Muscle layer of duodenum (tissue), 2 donors: ENCODE data around the gene OR10G7.

Source experiments
- H3K27ac ChIP-seq: one replicate; pipeline ENCODE4 v1.7.0; 2013; ENCODE audit warnings: mild to moderate bottlenecking, low read length
- H3K27me3 ChIP-seq: one replicate; pipeline ENCODE4 v1.7.0; 2013; ENCODE audit warnings: low read depth, mild to moderate bottlenecking, control low read depth, low read length
- H3K36me3 ChIP-seq, 2 donors: one replicate each; pipeline ENCODE4 v1.7.0; 2013; ENCODE audit warnings: low read length in 2 of 2, control low read depth in 1 of 2, mild to moderate bottlenecking in 1 of 2; ENCODE audit not compliant: insufficient read depth in 2 of 2, control insufficient read depth in 1 of 2
- H3K4me1 ChIP-seq, 2 donors: one replicate each; pipeline ENCODE4 v1.7.0; 2013; ENCODE audit warnings: low read length in 2 of 2, mild to moderate bottlenecking in 2 of 2, control low read depth in 1 of 2, moderate library complexity in 1 of 2; ENCODE audit not compliant: insufficient read depth in 2 of 2, control insufficient read depth in 1 of 2
- H3K4me3 ChIP-seq, 2 donors: one replicate each; pipeline ENCODE4 v1.7.0; 2013; ENCODE audit warnings: low read length in 2 of 2, low read depth in 1 of 2, mild to moderate bottlenecking in 1 of 2
- H3K9me3 ChIP-seq, 2 donors: one replicate each; pipeline ENCODE4 v1.7.0; 2013; ENCODE audit warnings: low read length in 2 of 2, control low read depth in 1 of 2, mild to moderate bottlenecking in 1 of 2; ENCODE audit not compliant: control insufficient read depth in 1 of 2
- donor health status: healthy.

Gene OR10G7

GRCh38 chr11:124075492-124075840, 34.3 kb upstream of the OR10G7 start:
- Histone ChIP-seq H3K36me3 (no peaks in the 10 kb centered on the region), H3K27me3 (no peaks in the 10 kb centered on the region), H3K4me3 (peak overlapping the region in 1 of 2 donors; percentile 73), H3K27ac (no peak overlapping the region), H3K4me1 (peaks cover 0 to 10% of the 10 kb centered on the region in 2 donors), H3K9me3 (no peaks in the 10 kb centered on the region)

- Histone ChIP-seq H3K27me3 (no peaks in the 10 kb centered on the region), H3K4me3 (no peak overlapping the region), H3K4me1 (peaks cover 0 to 15% of the 10 kb centered on the region in 2 donors), H3K27ac (no peak overlapping the region), H3K9me3 (no peaks in the 10 kb centered on the region), H3K36me3 (no peaks in the 10 kb centered on the region)
These were observed 33.4 kb upstream of the OR10G7 start for GRCh38 chr11:124074554-124074953.

DNA sequence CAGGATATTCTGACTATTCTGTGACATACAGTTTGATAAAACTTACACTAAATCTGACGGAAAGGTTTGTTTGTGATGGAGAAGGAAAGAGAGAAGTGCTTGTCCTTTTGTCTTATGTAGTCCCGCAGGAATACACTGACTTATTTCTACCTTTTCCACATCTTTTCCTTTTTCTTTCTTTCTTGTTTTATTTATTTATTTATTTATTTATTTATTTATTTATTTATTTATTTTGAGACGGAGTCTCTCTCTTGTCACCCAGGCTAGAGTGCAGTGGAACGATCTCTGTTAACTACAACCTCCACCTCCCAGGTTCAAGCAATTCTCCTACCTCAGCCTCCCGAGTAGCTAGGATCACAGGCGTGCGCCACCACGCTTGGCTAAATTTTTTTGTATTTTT, 31.0 kb upstream of the OR10G7 start:
- Histone ChIP-seq H3K4me3 (no peak overlapping the region), H3K27ac (no peak overlapping the region), H3K27me3 (no peaks in the 10 kb centered on the region), H3K9me3 (no peaks in the 10 kb centered on the region), H3K36me3 (no peaks in the 10 kb centered on the region), H3K4me1 (peaks cover 0 to 21% of the 10 kb centered on the region in 2 donors)

DNA sequence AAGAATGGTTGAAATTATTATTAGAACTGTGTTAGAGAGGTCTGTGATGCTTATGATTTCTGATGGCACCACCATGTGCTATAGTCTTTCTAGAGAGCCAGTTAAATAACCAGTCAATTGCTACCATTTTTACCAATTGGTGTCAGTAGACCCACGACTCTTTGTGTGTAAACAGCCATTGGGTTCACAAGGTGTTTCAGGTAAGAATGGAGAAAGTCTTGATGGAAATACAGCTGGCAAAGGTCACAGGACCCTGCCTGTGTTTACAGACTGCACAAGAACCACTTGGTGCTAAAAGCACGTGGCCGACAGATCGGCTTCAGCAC, 30.5 kb upstream of the OR10G7 start:
- Histone ChIP-seq H3K27me3 (no peaks in the 10 kb centered on the region), H3K36me3 (no peaks in the 10 kb centered on the region), H3K4me3 (no peak overlapping the region), H3K9me3 (no peaks in the 10 kb centered on the region), H3K4me1 (peaks cover 0 to 21% of the 10 kb centered on the region in 2 donors), H3K27ac (no peak overlapping the region)

DNA sequence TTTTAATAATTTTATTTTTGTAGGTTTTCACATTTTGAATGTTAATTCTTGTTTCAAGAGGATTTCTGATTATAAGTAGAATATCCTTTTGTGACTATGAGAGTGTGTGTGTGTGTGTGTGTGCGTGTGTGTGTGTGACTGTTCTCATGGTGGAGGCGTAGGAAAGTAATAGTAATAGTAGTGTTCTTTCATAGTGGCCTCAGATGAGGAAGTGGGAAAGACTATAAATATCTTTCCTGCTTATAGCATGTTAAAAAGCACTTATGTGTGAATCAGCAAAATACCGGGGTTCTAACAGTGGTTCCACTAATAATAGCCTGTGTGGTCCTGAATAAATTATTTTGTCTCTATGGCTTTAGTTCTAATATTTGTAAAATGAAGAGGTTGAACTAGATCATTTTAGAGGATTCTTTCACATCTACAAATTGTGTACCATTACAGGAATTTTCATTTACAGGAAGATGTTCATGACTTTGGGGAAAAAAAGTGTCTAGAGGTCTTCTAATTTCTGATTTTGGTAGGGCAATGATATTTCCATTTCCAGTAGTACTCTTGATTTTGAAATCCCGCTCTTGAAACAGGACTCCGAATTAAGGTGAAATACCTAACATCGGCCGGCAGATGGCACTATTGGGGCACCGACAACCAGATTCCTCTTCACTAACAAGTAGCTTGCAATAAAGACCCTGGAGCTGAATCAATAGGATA, 29.9 kb upstream of the OR10G7 start:
- Histone ChIP-seq H3K9me3 (no peaks in the 10 kb centered on the region), H3K4me1 (peaks cover 0 to 16% of the 10 kb centered on the region in 2 donors), H3K27me3 (no peaks in the 10 kb centered on the region), H3K27ac (no peak overlapping the region), H3K4me3 (no peak overlapping the region), H3K36me3 (no peaks in the 10 kb centered on the region)

- no peak overlapping the region for H3K27ac ChIP-seq
- H3K4me1 ChIP-seq, result peaks cover 0 to 11% of the 10 kb centered on the region in 2 donors
- H3K4me3 ChIP-seq, result peak overlapping the region; percentile 35 to 45
- H3K27me3 ChIP-seq, result no peaks in the 10 kb centered on the region
- no peaks in the 10 kb centered on the region for H3K36me3 ChIP-seq
- no peaks in the 10 kb centered on the region for H3K9me3 ChIP-seq
These were observed 28.6 kb upstream of the OR10G7 start for GRCh38 chr11:124069429-124070401.

GRCh38 chr11:124068601-124069110, 27.5 kb upstream of the OR10G7 start:
- no peaks in the 10 kb centered on the region for H3K9me3 ChIP-seq
- no peak overlapping the region for H3K4me3 ChIP-seq
- H3K27me3 ChIP-seq, result no peaks in the 10 kb centered on the region
- no peak overlapping the region for H3K27ac ChIP-seq
- H3K4me1 ChIP-seq, result peaks cover 0 to 11% of the 10 kb centered on the region in 2 donors
- H3K36me3 ChIP-seq, result no peaks in the 10 kb centered on the region

DNA sequence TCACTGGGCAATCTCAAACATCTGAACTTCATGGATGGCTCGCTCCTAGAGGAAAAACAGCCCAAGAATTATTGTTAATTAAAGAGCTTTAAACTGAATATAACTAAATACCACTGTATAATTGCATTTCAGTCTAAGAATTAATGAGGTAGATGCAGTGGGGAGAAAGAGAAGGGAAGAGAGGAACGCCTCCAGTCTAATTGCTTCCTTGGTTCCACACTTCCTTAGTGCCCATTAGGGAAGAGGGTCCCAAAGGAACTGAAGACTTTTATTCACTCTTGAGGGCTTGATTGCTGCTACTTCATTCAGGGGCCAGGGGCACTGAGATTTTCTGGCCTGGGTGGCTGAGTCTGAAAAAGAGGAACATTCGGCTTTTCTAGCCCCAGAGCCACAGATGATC, 11.8 kb upstream of the OR10G7 start:
- H3K4me1 ChIP-seq, result no peaks in the 10 kb centered on the region
- H3K4me3 ChIP-seq, result no peak overlapping the region
- no peaks in the 10 kb centered on the region for H3K36me3 ChIP-seq
- H3K27me3 ChIP-seq, result no peaks in the 10 kb centered on the region
- H3K27ac ChIP-seq, result no peak overlapping the region
- no peaks in the 10 kb centered on the region for H3K9me3 ChIP-seq

- Histone ChIP-seq H3K9me3 (no peaks in the 10 kb centered on the region), H3K36me3 (no peaks in the 10 kb centered on the region), H3K4me1 (no peaks in the 10 kb centered on the region), H3K4me3 (no peak overlapping the region), H3K27me3 (no peaks in the 10 kb centered on the region), H3K27ac (no peak overlapping the region)
These were observed 9.6 kb upstream of the OR10G7 start for GRCh38 chr11:124050748-124051147.

DNA sequence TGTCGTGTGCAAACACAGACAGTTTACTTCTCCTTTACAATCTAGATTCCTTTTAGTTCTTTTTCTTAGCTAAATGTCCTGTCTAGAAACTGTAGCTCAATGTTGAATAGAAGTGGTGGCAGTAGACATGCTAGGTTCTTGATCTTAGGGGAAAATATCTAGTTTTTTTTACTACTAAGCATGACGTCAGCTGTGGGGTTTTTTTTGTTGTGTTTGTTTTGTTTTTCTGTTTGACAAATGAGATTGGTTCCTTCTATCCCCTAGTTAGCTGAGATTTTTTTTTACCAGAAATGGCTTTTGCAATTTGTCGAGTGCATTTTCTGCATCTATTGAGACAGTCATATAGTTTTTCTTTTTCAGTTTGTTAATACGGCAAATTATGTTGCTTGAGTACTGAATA, 2.3 kb upstream of the OR10G7 start:
- no peak overlapping the region for H3K27ac ChIP-seq
- H3K4me1 ChIP-seq, result no peaks in the 10 kb centered on the region

DNA sequence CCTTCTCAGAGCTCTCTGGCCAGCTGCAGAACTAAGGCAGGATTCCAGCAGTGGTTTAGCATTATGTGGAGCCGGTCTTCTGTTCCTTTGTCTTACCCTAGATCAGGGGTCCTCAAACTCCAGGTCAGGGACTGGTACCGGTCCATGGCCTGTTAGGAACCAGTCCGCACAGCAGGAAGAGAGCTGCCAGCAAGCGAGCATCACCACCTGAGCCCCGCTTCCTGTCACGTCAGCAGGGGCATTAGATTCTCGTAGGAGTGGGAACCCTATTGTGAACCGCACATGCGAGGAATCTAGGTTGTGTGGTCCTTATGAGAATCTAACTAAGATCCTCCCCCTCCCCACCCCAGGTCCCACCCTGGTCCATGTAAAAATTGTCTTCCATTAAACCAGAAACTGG, 1.6 kb downstream of the OR10G7 start:
- Histone ChIP-seq H3K4me1 (no peaks in the 10 kb centered on the region), H3K9me3 (no peaks in the 10 kb centered on the region), H3K4me3 (no peak overlapping the region), H3K27ac (no peak overlapping the region), H3K36me3 (no peaks in the 10 kb centered on the region), H3K27me3 (no peaks in the 10 kb centered on the region)

More for the DNA sequence above, 2.3 kb upstream of the OR10G7 start:
- Histone ChIP-seq H3K9me3 (no peaks in the 10 kb centered on the region), H3K4me3 (no peak overlapping the region), H3K36me3 (no peaks in the 10 kb centered on the region), H3K27me3 (no peaks in the 10 kb centered on the region)
